HEK293 (cell line): ENCODE data around the gene SMKR1.

Experiments used
- CTCF ChIA-PET: fragments of 350-600 bp; formaldehyde crosslinking; extraction: SDS; loops from one replicate; lab custom pipeline; 2021; ENCODE audit warnings: antibody characterized with exemption; lab: Yijun Ruan, JAX
- POLR2A ChIA-PET: fragments of 300-600 bp; formaldehyde crosslinking; extraction: SDS; loops from one replicate; lab custom pipeline; 2020; ENCODE audit warnings: antibody characterized with exemption, inconsistent platforms; lab: Yijun Ruan, JAX
- H3K27ac ChIP-seq: fragments of 200-500 bp; sonication (Bioruptor generic); 2 replicates; pipeline ENCODE4 v1.5.1; 2014; ENCODE audit warnings: low read depth, low read length, control low read depth, inconsistent platforms; ENCODE audit errors: extremely low read depth
- H3K36me3 ChIP-seq, 2 experiments: fragments of 200-500 bp in 1 of 2; sonication (Bioruptor generic) in 1 of 2; 1 replicate in 1 of 2; 2 replicates in 1 of 2; pipeline ENCODE4 v1.5.1; 2014 to 2017; ENCODE audit warnings: inconsistent platforms in 2 of 2, low read length in 2 of 2; ENCODE audit not compliant: control insufficient read depth in 2 of 2, insufficient read depth in 1 of 2
- H3K4me1 ChIP-seq: fragments of 200-500 bp; sonication (Bioruptor generic); 2 replicates; pipeline ENCODE4 v1.5.1; 2014; ENCODE audit warnings: mild to moderate bottlenecking, low read length, inconsistent platforms; ENCODE audit not compliant: control insufficient read depth, insufficient read depth
- H3K4me3 ChIP-seq: 2 replicates; pipeline ENCODE4 v1.5.1; 2011; ENCODE audit warnings: low read depth, mild to moderate bottlenecking, control low read depth, low read length, moderate library complexity
- H3K9me3 ChIP-seq: fragments of 200-500 bp; sonication (Bioruptor generic); 2 replicates; pipeline ENCODE4 v1.5.1; 2014; ENCODE audit warnings: low read depth, low read length, inconsistent platforms; ENCODE audit not compliant: control insufficient read depth, insufficient read depth
- AEBP2 ChIP-seq: fragments of 450-650 bp; formaldehyde crosslinking; IDR thresholded peaks from 2 replicates; pipeline ENCODE4 v1.5.1; 2016; ENCODE audit warnings: missing biosample characterization, missing genetic modification characterization, borderline replicate concordance
- ELK4 ChIP-seq: IDR thresholded peaks from 2 replicates; pipeline ENCODE4 v1.6.1; 2011; ENCODE audit warnings: mild to moderate bottlenecking, low read depth, low read length, borderline replicate concordance
- GLIS1 ChIP-seq: fragments of 450-650 bp; formaldehyde crosslinking; IDR thresholded peaks from 2 replicates; pipeline ENCODE4 v1.5.1; 2016; ENCODE audit warnings: missing biosample characterization, missing genetic modification characterization
- KLF9 ChIP-seq: fragments of 450-650 bp; formaldehyde crosslinking; IDR thresholded peaks from 2 replicates; pipeline ENCODE4 v1.5.1; 2016; ENCODE audit warnings: missing biosample characterization, missing genetic modification characterization, low read depth
- SCRT1 ChIP-seq: fragments of 450-650 bp; formaldehyde crosslinking; IDR thresholded peaks from 2 replicates; pipeline ENCODE4 v1.5.1; 2016; ENCODE audit warnings: missing biosample characterization, missing genetic modification characterization, borderline replicate concordance
- ZBTB11 ChIP-seq: fragments of 450-650 bp; formaldehyde crosslinking; conservative IDR thresholded peaks from 2 replicates; pipeline ENCODE4 v1.5.1; 2016; ENCODE audit warnings: low read depth, missing biosample characterization, missing genetic modification characterization
- ZBTB21 ChIP-seq: fragments of 450-650 bp; formaldehyde crosslinking; IDR thresholded peaks from 2 replicates; pipeline ENCODE4 v1.5.1; 2017; ENCODE audit warnings: missing biosample characterization, missing genetic modification characterization
- ZNF10 ChIP-seq: fragments of 450-650 bp; formaldehyde crosslinking; IDR thresholded peaks from 2 replicates; pipeline ENCODE4 v1.5.1; 2017; ENCODE audit warnings: missing biosample characterization, missing genetic modification characterization
- ZNF157 ChIP-seq: fragments of 450-650 bp; formaldehyde crosslinking; IDR thresholded peaks from 2 replicates; pipeline ENCODE4 v1.5.1; 2016; ENCODE audit warnings: missing biosample characterization, missing genetic modification characterization
- ZNF169 ChIP-seq: fragments of 450-650 bp; formaldehyde crosslinking; IDR thresholded peaks from 2 replicates; pipeline ENCODE4 v1.5.1; 2016; ENCODE audit warnings: missing biosample characterization, missing genetic modification characterization
- ZNF184 ChIP-seq: fragments of 450-650 bp; IDR thresholded peaks from 2 replicates; pipeline ENCODE4 v1.5.1; 2018; ENCODE audit warnings: missing biosample characterization, mild to moderate bottlenecking, missing genetic modification characterization
- ZNF19 ChIP-seq: fragments of 450-650 bp; formaldehyde crosslinking; IDR thresholded peaks from 2 replicates; pipeline ENCODE4; 2016; ENCODE audit warnings: missing biosample characterization, missing genetic modification characterization, low read depth
- ZNF221 ChIP-seq: fragments of 450-650 bp; formaldehyde crosslinking; IDR thresholded peaks from 2 replicates; pipeline ENCODE4 v1.5.1; 2017; ENCODE audit warnings: missing biosample characterization, missing genetic modification characterization, borderline replicate concordance
- ZNF24 ChIP-seq: fragments of 450-650 bp; formaldehyde crosslinking; IDR thresholded peaks from 2 replicates; pipeline ENCODE4 v1.5.1; 2016; ENCODE audit warnings: missing biosample characterization, missing genetic modification characterization
- ZNF391 ChIP-seq: fragments of 450-650 bp; formaldehyde crosslinking; IDR thresholded peaks from 2 replicates; pipeline ENCODE4 v1.5.1; 2016; ENCODE audit warnings: low read depth, missing biosample characterization, missing genetic modification characterization, borderline replicate concordance
- ZNF416 ChIP-seq: fragments of 450-650 bp; formaldehyde crosslinking; IDR thresholded peaks from 2 replicates; pipeline ENCODE4 v1.5.1; 2016; ENCODE audit warnings: missing biosample characterization, missing genetic modification characterization
- ZNF426 ChIP-seq: fragments of 450-650 bp; formaldehyde crosslinking; IDR thresholded peaks from 2 replicates; pipeline ENCODE4 v1.5.1; 2017; ENCODE audit warnings: missing biosample characterization, missing genetic modification characterization, mild to moderate bottlenecking, inconsistent platforms, moderate library complexity
- ZNF488 ChIP-seq: fragments of 450-650 bp; formaldehyde crosslinking; IDR thresholded peaks from 2 replicates; pipeline ENCODE4 v1.5.1; 2016; ENCODE audit warnings: missing biosample characterization, missing genetic modification characterization
- ZNF501 ChIP-seq: fragments of 450-650 bp; formaldehyde crosslinking; IDR thresholded peaks from 2 replicates; pipeline ENCODE4 v1.5.1; 2016; ENCODE audit warnings: missing biosample characterization, missing genetic modification characterization
- ZNF510 ChIP-seq: fragments of 450-650 bp; formaldehyde crosslinking; IDR thresholded peaks from 2 replicates; pipeline ENCODE4 v1.5.1; 2018; ENCODE audit warnings: mild to moderate bottlenecking, missing genetic modification characterization, missing biosample characterization; ENCODE audit not compliant: insufficient replicate concordance
- ZNF514 ChIP-seq: fragments of 450-650 bp; formaldehyde crosslinking; IDR thresholded peaks from 2 replicates; pipeline ENCODE4 v1.5.1; 2016; ENCODE audit warnings: missing biosample characterization, missing genetic modification characterization
- ZNF585B ChIP-seq: fragments of 450-650 bp; formaldehyde crosslinking; IDR thresholded peaks from 2 replicates; pipeline ENCODE4 v1.5.1; 2016; ENCODE audit warnings: missing biosample characterization, missing genetic modification characterization
- ZNF624 ChIP-seq: fragments of 450-650 bp; formaldehyde crosslinking; IDR thresholded peaks from 2 replicates; pipeline ENCODE4 v1.5.1; 2017; ENCODE audit warnings: missing biosample characterization, missing genetic modification characterization
- ZNF645 ChIP-seq: fragments of 450-650 bp; formaldehyde crosslinking; IDR thresholded peaks from 2 replicates; pipeline ENCODE4; 2016; ENCODE audit warnings: missing biosample characterization, missing genetic modification characterization
- ZNF837 ChIP-seq: fragments of 450-650 bp; formaldehyde crosslinking; IDR thresholded peaks from 2 replicates; pipeline ENCODE4 v1.5.1; 2016; ENCODE audit warnings: missing biosample characterization, missing genetic modification characterization
- ZNF843 ChIP-seq: fragments of 450-650 bp; formaldehyde crosslinking; IDR thresholded peaks from 2 replicates; pipeline ENCODE4 v1.5.1; 2016; ENCODE audit warnings: missing biosample characterization, missing genetic modification characterization

The SMKR1 gene

GRCh38 chr7:129535896-129536295, 33.6 kb downstream of the SMKR1 start:
- Histone ChIP-seq H3K36me3 (no peaks in the 10 kb centered on the region), H3K4me3 (no peak overlapping the region), H3K27ac (no peak overlapping the region), H3K9me3 (no peaks in the 10 kb centered on the region), H3K4me1 (no peaks in the 10 kb centered on the region)
- CTCF ChIA-PET: no interaction called here
- POLR2A ChIA-PET: interaction anchor here (0.7 kb wide), 1 partner anchor 80 kb away, joined by 6 read pairs; no protein-coding TSS in a partner anchor
- TF ChIP-seq ZNF837 (tag by site-specific recombination): no peak
- no peak for TF ChIP-seq ZNF10 (tag by site-specific recombination)
- TF ChIP-seq ZBTB21 (tag by site-specific recombination): no peak
- TF ChIP-seq ZBTB11 (tag by site-specific recombination): no peak
- TF ChIP-seq ZNF416: no peak
- TF ChIP-seq ZNF514: no peak
- no peak for TF ChIP-seq ZNF426

- no peak overlapping the region for H3K4me3 ChIP-seq
- no peaks in the 10 kb centered on the region for H3K9me3 ChIP-seq
- no peaks in the 10 kb centered on the region for H3K36me3 ChIP-seq
- ChIA-PET POLR2A (no interaction called here), CTCF (no interaction called here)
- no peak overlapping the region for H3K27ac ChIP-seq
- no peaks in the 10 kb centered on the region for H3K4me1 ChIP-seq
- TF ChIP-seq ZNF221 (tag by site-specific recombination) (no peak), ZNF843 (tag by site-specific recombination) (no peak)
These were observed 34.0 kb downstream of the SMKR1 start for GRCh38 chr7:129536323-129536722.

- Histone ChIP-seq H3K4me1 (no peaks in the 10 kb centered on the region), H3K9me3 (no peaks in the 10 kb centered on the region), H3K4me3 (no peak overlapping the region), H3K36me3 (no peaks in the 10 kb centered on the region), H3K27ac (no peak overlapping the region)
- ChIA-PET POLR2A (interaction anchor here (1.0 kb wide), 1 partner anchor 73 kb away, joined by 3 read pairs; the partner anchor contains the start of gene NRF1), CTCF (no interaction called here)
- TF ChIP-seq ZNF157 (tag by site-specific recombination): no peak
- TF ChIP-seq AEBP2 (tag by site-specific recombination): no peak
- TF ChIP-seq ZNF488 (tag by site-specific recombination): no peak
- no peak for TF ChIP-seq ZNF501 (tag by site-specific recombination)
- no peak for TF ChIP-seq ZNF510 (tag by site-specific recombination)
- no peak for TF ChIP-seq KLF9 (tag by site-specific recombination)
- TF ChIP-seq ZNF24 (tag by site-specific recombination): no peak
- no peak for TF ChIP-seq ZNF391
- no peak for TF ChIP-seq ZNF169 (tag by site-specific recombination)
- no peak for TF ChIP-seq ZNF585B (tag by site-specific recombination)
- no peak for TF ChIP-seq ZNF624
- TF ChIP-seq ZNF19: no peak
- TF ChIP-seq GLIS1 (tag by site-specific recombination): no peak
- TF ChIP-seq ZNF184 (tag by site-specific recombination): no peak
- TF ChIP-seq SCRT1 (tag by site-specific recombination): no peak
- no peak for TF ChIP-seq ZNF645
- TF ChIP-seq ELK4: no peak
These were observed 36.5 kb downstream of the SMKR1 start for GRCh38 chr7:129538790-129539189.
